Prostate gland (tissue), 2 donors: Measurements from ENCODE around the gene AKT3.
A peak's percentile ranks its signal among the peaks of the same experiment; 100 is the strongest.

Source experiments
- CTCF ChIP-seq, 4 experiments: fragments of 200-600 bp in 2 of 4; fragments of 450-650 bp in 2 of 4; sonication (generic) in 2 of 4; IDR thresholded peaks; 1 replicate in 3 of 4; 2 replicates in 1 of 4; pipeline ENCODE4 v1.5.1; 2016 to 2019; ENCODE audit warnings: antibody characterized with exemption in 4 of 4, mild to moderate bottlenecking in 2 of 4, moderate library complexity in 2 of 4
- POLR2A ChIP-seq: fragments of 450-650 bp; IDR thresholded peaks from one replicate; pipeline ENCODE4 v1.6.1; 2016; ENCODE audit warnings: antibody characterized with exemption, mild to moderate bottlenecking
- POLR2AphosphoS5 ChIP-seq: sonication (generic); formaldehyde crosslinking; IDR thresholded peaks from one replicate; pipeline ENCODE4 v1.6.1; 2017; ENCODE audit warnings: antibody characterized with exemption

GRCh38 chr1:243483071-243483771 is 366.8 kb downstream of the AKT3 start:
- TF ChIP-seq CTCF (IDR thresholded peaks at IDR 0.05) (peak in 3 of 4 experiments; percentile 35 to 47 (median 40)), POLR2A (no peak), POLR2AphosphoS5 (no peak)
